Stomach (tissue), 4 donors: ENCODE measurements around the gene ZNF469.

Source experiments
- POLR2AphosphoS5 ChIP-seq, 3 donors: sonication (generic); formaldehyde crosslinking; IDR thresholded peaks; one replicate each; pipeline ENCODE4 v1.6.1; 2016; ENCODE audit warnings: antibody characterized with exemption in 3 of 3
- TF ChIP-seq, protein P1 (sequence below), 7 experiments: fragments of 450-650 bp in 4 of 7; fragments of 200-600 bp in 3 of 7; sonication (generic) in 3 of 7; IDR thresholded peaks; one replicate each; pipeline ENCODE4 v1.5.1; 2016 to 2019; ENCODE audit warnings: antibody characterized with exemption in 7 of 7, control low read depth in 2 of 7, mild to moderate bottlenecking in 1 of 7

- no peak for TF ChIP-seq POLR2AphosphoS5 (IDR thresholded peaks at IDR 0.05)
- TF ChIP-seq, protein P1, sequence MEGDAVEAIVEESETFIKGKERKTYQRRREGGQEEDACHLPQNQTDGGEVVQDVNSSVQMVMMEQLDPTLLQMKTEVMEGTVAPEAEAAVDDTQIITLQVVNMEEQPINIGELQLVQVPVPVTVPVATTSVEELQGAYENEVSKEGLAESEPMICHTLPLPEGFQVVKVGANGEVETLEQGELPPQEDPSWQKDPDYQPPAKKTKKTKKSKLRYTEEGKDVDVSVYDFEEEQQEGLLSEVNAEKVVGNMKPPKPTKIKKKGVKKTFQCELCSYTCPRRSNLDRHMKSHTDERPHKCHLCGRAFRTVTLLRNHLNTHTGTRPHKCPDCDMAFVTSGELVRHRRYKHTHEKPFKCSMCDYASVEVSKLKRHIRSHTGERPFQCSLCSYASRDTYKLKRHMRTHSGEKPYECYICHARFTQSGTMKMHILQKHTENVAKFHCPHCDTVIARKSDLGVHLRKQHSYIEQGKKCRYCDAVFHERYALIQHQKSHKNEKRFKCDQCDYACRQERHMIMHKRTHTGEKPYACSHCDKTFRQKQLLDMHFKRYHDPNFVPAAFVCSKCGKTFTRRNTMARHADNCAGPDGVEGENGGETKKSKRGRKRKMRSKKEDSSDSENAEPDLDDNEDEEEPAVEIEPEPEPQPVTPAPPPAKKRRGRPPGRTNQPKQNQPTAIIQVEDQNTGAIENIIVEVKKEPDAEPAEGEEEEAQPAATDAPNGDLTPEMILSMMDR (IDR thresholded peaks at IDR 0.05), result no peak
These were observed 8.0 kb downstream of the ZNF469 start for GRCh38 chr16:88390735-88391134.
